Cerebellar nuclear complex (tissue), 1 donor: ENCODE data around the gene GDPD5.
A peak's percentile ranks its signal among the peaks of the same experiment; 100 is the strongest.

Source experiments
- DNase-seq, 2 experiments: peaks; one replicate each; lab custom pipeline; 2025; lab: John Stamatoyannopoulos, UW

Gene GDPD5

GRCh38 chr11:75399344-75400145 is 126.2 kb downstream of the GDPD5 start, which contains the start of gene RPS3:
Gene RPS3, plus strand, starts transcription at chr11:75399518. Its CDS starts 30 bp downstream, at chr11:75399548.
- peak in 1 of 2 experiments; percentile 56 for DNase-seq

GRCh38 chr11:75398906-75399305 is 126.8 kb downstream of the GDPD5 start:
- no peak for DNase-seq

- no peak for DNase-seq
These were observed 131.5 kb downstream of the GDPD5 start for GRCh38 chr11:75394085-75394840.

- no peak for DNase-seq
These were observed 135.8 kb downstream of the GDPD5 start for GRCh38 chr11:75389925-75390324.

- DNase-seq: no peak
These were observed 136.5 kb downstream of the GDPD5 start for GRCh38 chr11:75389276-75389605.

GRCh38 chr11:75388386-75389275 is 137.1 kb downstream of the GDPD5 start:
- DNase-seq: no peak

GRCh38 chr11:75387736-75388294 is 137.9 kb downstream of the GDPD5 start:
- no peak for DNase-seq

- no peak for DNase-seq
These were observed 138.7 kb downstream of the GDPD5 start for GRCh38 chr11:75386942-75387630.
